Measurements from ENCODE around the gene TP53BP1. TPM values are rescaled to one million over a fixed set of nuclear protein-coding genes. Genes with fewer than 3 reads are reported as not detected.

TP53BP1 gene
- total RNA-seq, 1 donor from 2014 or later, result 138 TPM

GRCh38 chr15:43527016-43527801 is 34.3 kb upstream of the TP53BP1 start:
- no peak for TF ChIP-seq CTCF (IDR thresholded peaks at IDR 0.05; ENCODE audit: unreplicated experiment)
- H3K27ac Mint-ChIP-seq, result no peak overlapping the region
- H3K4me3 Mint-ChIP-seq (ENCODE audit: low read depth), result no peak overlapping the region
- peaks cover 14% of the 10 kb centered on the region for H3K27me3 Mint-ChIP-seq
- no peaks in the 10 kb centered on the region for H3K9me3 Mint-ChIP-seq (ENCODE audit: low read depth)
- no peaks in the 10 kb centered on the region for H3K4me1 Mint-ChIP-seq (ENCODE audit: low read depth)
- peaks cover 3% of the 10 kb centered on the region for H3K36me3 Mint-ChIP-seq (ENCODE audit: insufficient read depth)
- DNase-seq (ENCODE audit: low spot score, unreplicated experiment), result no peak

GRCh38 chr15:43526261-43526930 is 33.4 kb upstream of the TP53BP1 start:
- no peak for TF ChIP-seq CTCF (IDR thresholded peaks at IDR 0.05; ENCODE audit: unreplicated experiment)
- Mint-ChIP-seq H3K4me1 (ENCODE audit: low read depth) (no peaks in the 10 kb centered on the region), H3K27me3 (peaks cover 14% of the 10 kb centered on the region), H3K9me3 (ENCODE audit: low read depth) (no peaks in the 10 kb centered on the region), H3K4me3 (ENCODE audit: low read depth) (no peak overlapping the region), H3K27ac (no peak overlapping the region), H3K36me3 (ENCODE audit: insufficient read depth) (peaks cover 3% of the 10 kb centered on the region)
- no peak for DNase-seq (ENCODE audit: low spot score, unreplicated experiment)

- H3K9me3 Mint-ChIP-seq (ENCODE audit: low read depth), result no peaks in the 10 kb centered on the region
These were observed 32.2 kb upstream of the TP53BP1 start for GRCh38 chr15:43525131-43525530.

GRCh38 chr15:43524254-43524845 is 31.4 kb upstream of the TP53BP1 start:
- no peaks in the 10 kb centered on the region for H3K4me1 Mint-ChIP-seq (ENCODE audit: low read depth)
- no peaks in the 10 kb centered on the region for H3K9me3 Mint-ChIP-seq (ENCODE audit: low read depth)
- H3K4me3 Mint-ChIP-seq (ENCODE audit: low read depth), result no peak overlapping the region
- peaks cover 22% of the 10 kb centered on the region for H3K27me3 Mint-ChIP-seq
- H3K27ac Mint-ChIP-seq, result no peak overlapping the region
- H3K36me3 Mint-ChIP-seq (ENCODE audit: insufficient read depth), result peaks cover 3% of the 10 kb centered on the region
- TF ChIP-seq CTCF (IDR thresholded peaks at IDR 0.05; ENCODE audit: unreplicated experiment), result no peak
- no peak for DNase-seq (ENCODE audit: low spot score, unreplicated experiment)

More at GRCh38 chr15:43525131-43525530, 32.2 kb upstream of the TP53BP1 start:
- TF ChIP-seq CTCF (IDR thresholded peaks at IDR 0.05; ENCODE audit: unreplicated experiment), result no peak
- Mint-ChIP-seq H3K27me3 (peaks cover 14% of the 10 kb centered on the region), H3K27ac (no peak overlapping the region), H3K36me3 (ENCODE audit: insufficient read depth) (peaks cover 3% of the 10 kb centered on the region), H3K4me3 (ENCODE audit: low read depth) (no peak overlapping the region), H3K4me1 (ENCODE audit: low read depth) (no peaks in the 10 kb centered on the region)
- DNase-seq (ENCODE audit: low spot score, unreplicated experiment), result no peak

- H3K9me3 Mint-ChIP-seq (ENCODE audit: low read depth), result no peaks in the 10 kb centered on the region
- no peak overlapping the region for H3K27ac Mint-ChIP-seq
- no peak for DNase-seq (ENCODE audit: low spot score, unreplicated experiment)
- H3K4me1 Mint-ChIP-seq (ENCODE audit: low read depth), result peaks cover 4% of the 10 kb centered on the region
- peaks cover 3% of the 10 kb centered on the region for H3K36me3 Mint-ChIP-seq (ENCODE audit: insufficient read depth)
- TF ChIP-seq CTCF (IDR thresholded peaks at IDR 0.05; ENCODE audit: unreplicated experiment), result no peak
- peaks cover 28% of the 10 kb centered on the region for H3K27me3 Mint-ChIP-seq
- no peak overlapping the region for H3K4me3 Mint-ChIP-seq (ENCODE audit: low read depth)
These were observed 30.7 kb upstream of the TP53BP1 start for GRCh38 chr15:43523646-43524045.
